Stimulated activated CD8-positive, alpha-beta memory T cell treated with anti-CD3 and anti-CD28 coated beads, Interleukin-2, amount 100 ng/mL, for 48 hours (primary cell): ENCODE data around the gene GSTM3.
"Not testable (repeated sequence)": the region's sequence is repeated elsewhere in the genome, so short reads cannot be mapped to it uniquely, and the experiment has no call there.

Experiments used
- DNase-seq, 2 donors: peaks; one replicate each; pipeline ENCODE4 v3.0.0-alpha.2; 2020; ENCODE audit warnings: low read depth in 2 of 2

Gene GSTM3

GRCh38 chr1:109775398-109775797, 34.6 kb upstream of the GSTM3 start:
- DNase-seq: no peak

DNA sequence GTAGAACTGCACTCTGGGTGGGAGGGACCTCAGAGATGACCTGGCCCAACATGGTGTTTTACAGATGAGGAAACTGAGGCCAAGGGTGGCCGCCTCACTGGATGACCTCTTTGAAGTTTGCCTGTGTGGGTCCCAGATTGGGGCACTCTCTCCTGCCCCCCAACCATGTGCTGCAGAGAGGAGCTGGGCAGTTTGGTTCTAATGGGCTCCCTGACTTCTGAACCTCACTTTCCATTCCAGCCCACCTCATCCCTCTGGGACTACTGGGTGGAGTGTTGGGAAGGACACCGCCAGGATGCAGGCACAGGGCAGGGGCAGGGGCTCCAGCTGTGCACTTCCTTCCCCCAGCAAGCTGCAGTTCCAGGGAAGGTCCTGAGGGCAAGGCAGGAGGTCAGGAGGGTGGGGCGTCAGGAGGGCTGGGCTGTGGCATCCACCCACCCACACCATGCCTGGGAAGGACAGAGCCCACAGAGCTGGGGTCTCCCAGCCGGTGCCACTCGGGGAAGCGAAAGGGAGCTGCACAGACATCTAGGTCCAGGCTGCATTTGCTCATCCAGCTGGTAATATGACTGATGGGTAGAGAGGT, 33.2 kb upstream of the GSTM3 start:
- DNase-seq: no peak

DNA sequence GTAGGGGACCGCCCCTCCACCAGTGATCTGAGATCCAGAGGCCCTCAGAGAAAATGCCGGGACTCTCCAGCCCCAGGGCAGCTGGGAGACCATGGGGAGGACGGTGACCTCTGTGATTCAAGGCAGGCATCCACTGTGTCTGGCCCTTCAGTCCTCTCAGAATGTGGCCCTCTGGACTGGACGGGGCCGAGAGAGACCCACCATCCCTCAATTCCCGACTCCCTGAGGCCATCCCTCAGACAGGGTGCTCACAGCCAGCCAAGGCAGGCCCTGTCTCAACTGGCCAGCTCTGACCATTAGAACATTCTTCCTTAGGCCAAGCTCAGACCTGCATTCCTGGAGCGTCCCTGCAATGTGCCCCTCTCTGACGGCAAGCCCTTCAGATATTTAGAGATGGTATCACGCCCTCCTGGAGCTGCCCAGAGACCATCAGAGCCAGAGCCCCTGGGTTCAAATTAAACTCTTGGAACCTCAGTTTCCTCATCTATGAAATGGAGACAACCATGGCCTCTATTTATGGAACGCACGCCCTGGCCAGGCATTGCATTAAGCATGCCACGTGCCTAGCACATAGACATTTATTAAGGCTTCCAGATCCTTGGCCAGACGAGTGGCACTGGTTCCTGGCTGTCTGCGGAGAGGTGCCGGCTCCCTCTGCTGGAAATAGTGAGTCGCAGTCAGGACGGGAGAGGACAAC, 32.5 kb upstream of the GSTM3 start:
- DNase-seq: peak; percentile 40 to 46

- no peak for DNase-seq
Observed at GRCh38 chr1:109772658-109773202, 31.9 kb upstream of the GSTM3 start.

DNA sequence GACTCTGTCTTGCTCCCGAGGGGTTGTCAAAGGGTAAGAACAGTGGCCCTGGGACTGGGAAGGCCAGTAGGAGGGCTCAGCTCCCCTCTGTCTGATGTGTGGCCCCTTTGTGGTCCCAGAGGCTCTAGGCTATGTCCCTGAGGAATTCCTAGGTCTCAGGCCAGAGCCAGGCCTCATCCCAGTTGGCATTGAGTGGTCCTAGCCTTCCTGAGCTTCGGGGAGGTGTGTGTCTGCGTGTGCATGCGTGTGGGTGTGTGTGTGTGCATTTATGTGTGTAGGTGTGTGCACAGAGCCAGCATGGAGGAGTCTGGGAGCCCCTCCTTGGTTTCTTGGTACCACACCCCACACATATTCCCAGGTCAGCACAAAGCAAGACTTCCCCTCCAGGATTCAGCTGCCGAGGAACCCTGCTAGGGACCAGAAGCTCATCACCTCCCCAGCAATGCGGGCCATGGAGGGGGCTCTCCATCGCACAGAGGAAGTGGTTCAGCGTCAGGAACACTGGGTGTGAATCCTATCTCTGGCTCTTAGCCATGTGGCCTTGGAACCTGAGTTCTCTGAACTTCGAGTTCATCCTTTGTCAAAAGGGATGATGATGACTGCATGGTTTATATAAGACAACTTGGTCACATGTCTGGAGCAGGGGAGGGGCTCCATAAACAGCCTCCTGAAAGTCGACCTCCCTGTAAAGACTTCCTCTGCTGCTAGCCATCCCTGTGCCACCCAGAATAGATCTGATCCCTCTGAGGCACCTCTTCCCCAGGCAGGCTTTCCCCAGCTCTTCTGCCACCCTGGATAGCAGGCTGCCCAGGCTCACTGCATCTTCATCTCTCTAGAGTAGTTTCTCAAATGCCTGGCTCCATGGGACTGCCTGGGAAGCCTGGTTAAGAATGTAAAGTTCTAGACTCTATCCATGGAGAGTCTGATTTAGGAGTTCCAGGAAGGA, 31.1 kb upstream of the GSTM3 start:
- DNase-seq: no peak

DNA sequence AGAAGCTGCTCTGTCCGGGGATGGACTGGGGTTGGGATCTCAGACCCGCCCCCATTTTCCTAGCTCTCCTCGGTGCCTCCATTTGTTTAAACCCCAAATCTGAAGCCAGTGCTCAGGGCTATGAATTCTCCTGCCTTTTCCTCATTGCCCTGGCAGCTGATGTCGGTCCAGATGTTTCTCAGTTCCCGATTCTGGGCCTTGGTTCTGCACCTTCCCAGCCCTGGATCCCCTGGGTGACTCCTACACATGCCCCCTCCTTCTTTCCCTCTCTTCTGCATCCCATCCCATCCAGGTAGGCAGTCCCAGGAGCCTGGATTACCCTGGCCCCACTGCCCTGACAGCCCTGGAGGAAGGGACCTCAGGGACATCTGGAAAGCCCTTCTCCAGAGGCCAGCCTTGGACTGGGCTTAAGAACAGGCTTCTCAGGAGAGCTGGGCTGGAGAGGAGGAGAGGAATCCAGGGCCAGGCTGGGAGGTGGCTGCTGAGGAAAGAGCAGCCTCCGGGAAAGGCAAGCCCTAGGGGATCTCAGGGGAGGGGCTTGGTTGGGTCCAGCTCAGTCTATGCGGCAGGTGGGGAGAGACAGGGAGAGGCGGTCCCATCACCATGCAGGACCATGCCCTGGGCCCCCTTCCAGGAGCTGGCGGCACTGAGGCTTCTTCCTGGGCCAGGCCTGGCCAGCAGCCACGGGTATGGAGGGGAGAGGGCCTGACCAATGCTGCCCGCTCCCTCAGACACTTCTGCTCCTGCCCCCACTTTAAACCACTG, 29.7 kb upstream of the GSTM3 start:
- no peak for DNase-seq

DNA sequence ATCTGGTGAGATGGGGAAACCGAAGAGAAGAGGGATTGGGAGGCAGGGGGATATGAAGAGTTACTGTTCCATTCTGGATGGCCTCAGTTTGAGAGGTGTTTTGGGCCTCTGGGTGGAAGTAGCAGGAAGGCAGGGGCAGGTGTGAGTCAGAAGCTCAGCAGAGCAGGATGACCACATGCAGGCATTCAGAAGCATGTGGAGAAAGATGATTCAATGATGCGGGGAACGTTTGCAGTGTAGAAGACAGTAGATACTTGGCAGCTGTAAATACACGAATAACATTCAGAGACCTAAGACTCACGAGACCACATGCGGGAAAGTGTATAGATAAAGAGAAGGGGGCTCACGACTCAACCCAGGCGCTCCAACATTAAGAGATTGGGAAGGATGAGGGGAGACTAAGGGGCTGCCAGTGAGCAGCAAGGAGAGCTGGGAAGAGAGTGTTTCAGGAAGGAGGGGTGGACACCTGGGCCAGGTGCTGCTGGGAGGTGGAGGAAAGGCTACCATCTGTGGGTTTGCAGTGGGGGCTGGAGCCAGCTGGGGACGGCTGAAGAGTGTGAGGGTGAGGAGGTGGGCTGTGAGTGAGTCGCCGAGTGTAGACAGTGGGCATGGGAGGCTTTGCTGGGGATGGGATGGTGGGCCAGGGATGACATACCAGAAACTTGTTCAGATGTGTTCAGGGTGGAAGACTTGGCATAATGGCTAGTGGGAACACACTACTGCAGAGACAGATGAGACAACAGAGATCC, 28.7 kb upstream of the GSTM3 start:
- DNase-seq: no peak

DNA sequence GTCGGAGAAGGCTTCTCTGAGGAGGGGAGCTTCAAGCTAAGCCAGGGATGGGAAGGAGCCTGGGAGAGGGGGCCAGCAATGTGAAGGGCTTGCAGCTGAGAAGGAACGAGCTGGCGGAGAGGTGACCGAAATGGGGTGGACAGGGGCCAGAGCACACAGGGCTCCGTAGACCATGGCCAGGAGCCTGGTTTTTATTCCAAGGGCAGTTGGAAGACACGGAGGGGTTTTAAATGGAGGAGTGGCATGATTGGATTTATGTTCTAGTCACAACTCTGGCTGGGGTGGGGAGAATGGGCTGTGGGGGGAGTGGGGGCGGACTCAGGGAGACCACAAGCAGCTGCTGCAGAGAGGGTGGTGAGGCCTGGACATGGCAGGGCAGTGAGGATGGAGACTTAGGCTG, 28.0 kb upstream of the GSTM3 start:
- no peak for DNase-seq

GRCh38 chr1:109768335-109768650, 27.5 kb upstream of the GSTM3 start:
- DNase-seq: no peak

GRCh38 chr1:109767637-109768334, 26.9 kb upstream of the GSTM3 start:
- DNase-seq: no peak

DNA sequence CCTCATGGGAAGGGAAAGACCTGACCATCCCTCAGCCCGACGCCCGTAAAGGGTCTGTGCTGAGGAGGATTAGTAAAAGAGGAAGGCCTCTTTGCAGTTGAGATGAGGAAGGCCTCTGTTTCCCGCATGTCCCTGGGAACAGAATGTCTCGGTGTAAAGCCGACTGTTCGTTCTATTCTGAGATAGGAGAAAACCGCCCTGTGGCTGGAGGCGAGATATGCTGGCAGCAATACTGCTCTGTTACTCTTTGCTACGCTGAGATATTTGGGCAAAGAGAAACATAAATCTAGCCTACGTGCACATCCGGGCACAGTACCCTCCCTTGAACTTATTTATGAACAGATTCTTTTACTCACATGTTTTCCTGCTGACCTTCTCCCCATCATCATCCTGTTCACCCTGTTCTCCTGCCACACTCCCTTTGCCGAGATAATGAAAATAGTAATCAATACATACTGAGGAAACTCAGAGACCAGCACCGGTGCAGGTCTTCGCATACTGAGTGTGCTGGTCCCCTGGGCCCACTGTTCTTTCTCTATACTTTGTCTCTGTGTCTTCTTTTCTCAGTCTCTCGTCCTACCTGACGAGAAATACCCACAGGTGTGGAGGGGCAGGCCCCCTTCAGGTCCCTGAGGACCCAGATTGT, 26.3 kb upstream of the GSTM3 start:
- DNase-seq: not testable (repeated sequence)

GRCh38 chr1:109765896-109766615, 25.2 kb upstream of the GSTM3 start:
- DNase-seq: no peak

- DNase-seq: no peak
Observed at GRCh38 chr1:109765483-109765815, 24.6 kb upstream of the GSTM3 start.

DNA sequence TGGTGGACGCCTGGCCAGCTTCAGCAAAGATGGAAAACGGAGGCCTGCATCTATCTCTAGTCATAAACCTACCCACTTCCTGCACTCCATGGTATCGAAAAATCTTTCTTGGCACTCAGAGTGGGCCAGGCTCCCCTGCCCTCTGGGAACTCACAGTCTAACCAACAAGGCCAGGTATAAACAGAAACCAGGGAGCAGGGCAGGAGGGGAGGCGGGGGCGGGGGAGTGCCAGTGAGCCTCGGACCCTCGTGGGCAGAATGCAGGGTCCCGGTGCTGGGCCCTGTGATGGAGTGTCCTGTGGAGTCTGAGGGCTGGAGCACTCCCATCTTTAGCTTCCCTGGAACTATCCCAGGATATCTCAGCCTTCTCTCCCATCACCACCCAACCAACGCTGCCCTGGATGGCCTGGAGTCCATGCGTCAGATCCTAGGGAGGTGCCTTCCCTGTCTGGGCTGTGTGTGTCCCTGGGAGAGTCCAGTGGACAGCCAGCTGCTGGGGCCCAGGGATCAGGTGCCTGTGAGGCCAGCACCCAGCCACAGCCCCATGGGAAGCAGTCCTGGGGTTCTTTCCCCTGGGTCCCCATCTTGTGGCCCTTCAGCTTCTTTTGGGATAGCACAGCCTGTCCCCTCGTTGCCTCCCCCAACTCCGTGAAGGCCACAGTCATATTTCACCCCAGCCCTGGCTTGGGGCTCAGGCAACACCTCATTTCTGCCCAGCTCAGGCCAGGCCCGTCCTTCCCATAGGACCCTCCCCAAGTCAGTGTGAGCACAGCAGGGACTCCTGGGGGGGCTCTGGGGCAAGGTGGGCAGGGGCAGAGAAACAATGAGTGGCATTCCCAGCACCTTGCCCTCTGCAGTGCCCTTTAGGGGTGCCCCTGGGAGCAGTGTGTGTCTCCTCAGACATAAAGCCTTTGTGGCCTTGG, 24.0 kb upstream of the GSTM3 start:
- DNase-seq: no peak

GRCh38 chr1:109763646-109764415, 23.0 kb upstream of the GSTM3 start, which contains the start of gene EPS8L3:
EPS8L3 (minus strand) TSS chr1:109763923; CDS start chr1:109761749, 2,174 bp downstream.
- DNase-seq: no peak

GRCh38 chr1:109762821-109763645, 22.2 kb upstream of the GSTM3 start:
- no peak for DNase-seq
